Measurements from ENCODE around the gene RAB40C.
A peak's percentile ranks its signal among the peaks of the same experiment; 100 is the strongest.

The RAB40C gene

GRCh38 chr16:589658-590187, at the start of gene RAB40C:
TSS of gene RAB40C (plus strand) at chr16:590066. CDS start at chr16:590292, 226 bp downstream.
- peak; percentile 98 to 100 for DNase-seq (ENCODE audit: extremely low read depth in 1 of 2, low read depth in 1 of 2)

GRCh38 chr16:540645-541340, 49.1 kb upstream of the RAB40C start:
- no peak for DNase-seq (ENCODE audit: extremely low read depth in 1 of 2, low read depth in 1 of 2)

- DNase-seq (ENCODE audit: extremely low read depth in 1 of 2, low read depth in 1 of 2): no peak
Observed at GRCh38 chr16:543301-544164, 46.3 kb upstream of the RAB40C start.

- DNase-seq (ENCODE audit: extremely low read depth in 1 of 2, low read depth in 1 of 2): no peak
Observed at GRCh38 chr16:544517-544916, 45.3 kb upstream of the RAB40C start.

- peak in 1 of 2 donors; percentile 38 for DNase-seq (ENCODE audit: extremely low read depth in 1 of 2, low read depth in 1 of 2)
Observed at GRCh38 chr16:546909-547770, 42.7 kb upstream of the RAB40C start.

GRCh38 chr16:548586-548985, 41.3 kb upstream of the RAB40C start:
- DNase-seq (ENCODE audit: extremely low read depth in 1 of 2, low read depth in 1 of 2): no peak

GRCh38 chr16:549544-550263, 40.2 kb upstream of the RAB40C start:
- no peak for DNase-seq (ENCODE audit: extremely low read depth in 1 of 2, low read depth in 1 of 2)

- no peak for DNase-seq (ENCODE audit: extremely low read depth in 1 of 2, low read depth in 1 of 2)
Observed at GRCh38 chr16:551210-551609, 38.7 kb upstream of the RAB40C start.

GRCh38 chr16:552171-552570, 37.7 kb upstream of the RAB40C start:
- DNase-seq (ENCODE audit: extremely low read depth in 1 of 2, low read depth in 1 of 2): no peak

GRCh38 chr16:553601-554296, 36.1 kb upstream of the RAB40C start:
- DNase-seq (ENCODE audit: extremely low read depth in 1 of 2, low read depth in 1 of 2): no peak

GRCh38 chr16:554297-554621, 35.6 kb upstream of the RAB40C start:
- DNase-seq (ENCODE audit: extremely low read depth in 1 of 2, low read depth in 1 of 2): no peak

GRCh38 chr16:554640-555365, 35.1 kb upstream of the RAB40C start:
- no peak for DNase-seq (ENCODE audit: extremely low read depth in 1 of 2, low read depth in 1 of 2)

- no peak for DNase-seq (ENCODE audit: extremely low read depth in 1 of 2, low read depth in 1 of 2)
Observed at GRCh38 chr16:555528-556473, 34.1 kb upstream of the RAB40C start.

GRCh38 chr16:556474-557173, 33.2 kb upstream of the RAB40C start:
- no peak for DNase-seq (ENCODE audit: extremely low read depth in 1 of 2, low read depth in 1 of 2)

- DNase-seq (ENCODE audit: extremely low read depth in 1 of 2, low read depth in 1 of 2): no peak
Observed at GRCh38 chr16:557463-558297, 32.2 kb upstream of the RAB40C start.

GRCh38 chr16:558298-559020, 31.4 kb upstream of the RAB40C start:
- no peak for DNase-seq (ENCODE audit: extremely low read depth in 1 of 2, low read depth in 1 of 2)
